ENCODE measurements around the gene CDK18. TPM values are rescaled to one million over a fixed set of nuclear protein-coding genes. Genes with fewer than 3 reads are reported as not detected.

CDK18 gene
- total and polyA plus RNA-seq, 2 experiments from 2014 or later, result not detected

- WGBS, 2 experiments (ENCODE audit: low coverage in 1 of 2, low lambda C conversion rate in 2 of 2, missing lambda C conversion rate in 2 of 2), result 35 to 36% methylated on average over 5 of the region's 5 CpGs
- H3K4me3 ChIP-seq, result no peak overlapping the region
- no peaks in the 10 kb centered on the region for H4K20me1 ChIP-seq (ENCODE audit: insufficient read depth)
- H3K9me3 ChIP-seq (ENCODE audit: low read depth), result peaks cover 4% of the 10 kb centered on the region
- H3K9ac ChIP-seq, result no peak overlapping the region
- no peaks in the 10 kb centered on the region for H3K36me3 ChIP-seq (ENCODE audit: low read depth)
- no peak overlapping the region for H2AFZ ChIP-seq
- H3K27ac ChIP-seq, result no peak overlapping the region
- H3K9me2 ChIP-seq (ENCODE audit: insufficient read depth), result no peaks in the 10 kb centered on the region
- no peaks in the 10 kb centered on the region for H3F3A ChIP-seq (ENCODE audit: insufficient read depth)
- H3K27me3 ChIP-seq (replicated peaks; ENCODE audit: insufficient read depth), result peaks cover 56% of the 10 kb centered on the region
- TF ChIP-seq EZH2 (IDR thresholded peaks at IDR 0.05; ENCODE audit: insufficient read depth, poor library complexity, severe bottlenecking), result no peak
- no peak for TF ChIP-seq EZH2phosphoT487 (IDR thresholded peaks at IDR 0.05; ENCODE audit: insufficient read depth, low read depth)
- no peaks in the 10 kb centered on the region for H3K79me2 ChIP-seq (ENCODE audit: insufficient read depth)
- H3K4me2 ChIP-seq (ENCODE audit: unreplicated experiment), result no peak overlapping the region
- no peaks in the 10 kb centered on the region for H3K4me1 ChIP-seq (ENCODE audit: insufficient read depth)
- in situ Hi-C loops (cut with MboI), result no loop called here
- no peak for DNase-seq
These were observed 59.5 kb downstream of the CDK18 start for GRCh38 chr1:205563927-205564441.

- no peaks in the 10 kb centered on the region for H3K4me1 ChIP-seq (ENCODE audit: insufficient read depth)
- no peak for TF ChIP-seq EZH2phosphoT487 (IDR thresholded peaks at IDR 0.05; ENCODE audit: insufficient read depth, low read depth)
- TF ChIP-seq EZH2 (IDR thresholded peaks at IDR 0.05; ENCODE audit: insufficient read depth, poor library complexity, severe bottlenecking), result no peak
- WGBS, 2 experiments (ENCODE audit: low coverage in 1 of 2, low lambda C conversion rate in 2 of 2, missing lambda C conversion rate in 2 of 2), result 57 to 74% methylated on average over 3 of the region's 3 CpGs
These were observed 61.3 kb downstream of the CDK18 start for GRCh38 chr1:205565799-205566198.

GRCh38 chr1:205567716-205568115, 63.2 kb downstream of the CDK18 start:
- WGBS, 2 experiments (ENCODE audit: low coverage in 1 of 2, low lambda C conversion rate in 2 of 2, missing lambda C conversion rate in 2 of 2), result 61 to 62% methylated on average over 6 of the region's 6 CpGs
- H3K36me3 ChIP-seq (ENCODE audit: low read depth), result no peaks in the 10 kb centered on the region
- H3K9ac ChIP-seq, result no peak overlapping the region
- no peak overlapping the region for H3K27ac ChIP-seq
- no peak for DNase-seq
- H3K4me3 ChIP-seq, result no peak overlapping the region
- no peaks in the 10 kb centered on the region for H3K79me2 ChIP-seq (ENCODE audit: insufficient read depth)
- no peaks in the 10 kb centered on the region for H3K4me1 ChIP-seq (ENCODE audit: insufficient read depth)
- no peaks in the 10 kb centered on the region for H3K9me2 ChIP-seq (ENCODE audit: insufficient read depth)
- H3K4me2 ChIP-seq (ENCODE audit: unreplicated experiment), result no peak overlapping the region
- in situ Hi-C loops (cut with MboI), result no loop called here
- H3K27me3 ChIP-seq (replicated peaks; ENCODE audit: insufficient read depth), result peaks cover 72% of the 10 kb centered on the region
- TF ChIP-seq EZH2phosphoT487 (IDR thresholded peaks at IDR 0.05; ENCODE audit: insufficient read depth, low read depth) (no peak), EZH2 (IDR thresholded peaks at IDR 0.05; ENCODE audit: insufficient read depth, poor library complexity, severe bottlenecking) (no peak)
- no peak overlapping the region for H2AFZ ChIP-seq
- H3F3A ChIP-seq (ENCODE audit: insufficient read depth), result no peaks in the 10 kb centered on the region
- no peaks in the 10 kb centered on the region for H4K20me1 ChIP-seq (ENCODE audit: insufficient read depth)
- no peaks in the 10 kb centered on the region for H3K9me3 ChIP-seq (ENCODE audit: low read depth)

More at GRCh38 chr1:205565799-205566198, 61.3 kb downstream of the CDK18 start:
- Histone ChIP-seq H3K36me3 (ENCODE audit: low read depth) (no peaks in the 10 kb centered on the region), H3K4me3 (no peak overlapping the region), H3K9ac (no peak overlapping the region), H3F3A (ENCODE audit: insufficient read depth) (no peaks in the 10 kb centered on the region), H3K27ac (no peak overlapping the region), H2AFZ (no peak overlapping the region), H3K79me2 (ENCODE audit: insufficient read depth) (no peaks in the 10 kb centered on the region), H4K20me1 (ENCODE audit: insufficient read depth) (no peaks in the 10 kb centered on the region), H3K9me3 (ENCODE audit: low read depth) (peaks cover 4% of the 10 kb centered on the region), H3K9me2 (ENCODE audit: insufficient read depth) (no peaks in the 10 kb centered on the region), H3K27me3 (replicated peaks; ENCODE audit: insufficient read depth) (peaks cover 68% of the 10 kb centered on the region), H3K4me2 (ENCODE audit: unreplicated experiment) (no peak overlapping the region)
- in situ Hi-C loops (cut with MboI), result no loop called here
- no peak for DNase-seq

- Histone ChIP-seq H3K4me1 (ENCODE audit: insufficient read depth) (no peaks in the 10 kb centered on the region), H3F3A (ENCODE audit: insufficient read depth) (no peaks in the 10 kb centered on the region), H3K9me2 (ENCODE audit: insufficient read depth) (no peaks in the 10 kb centered on the region), H3K9me3 (ENCODE audit: low read depth) (no peaks in the 10 kb centered on the region), H3K36me3 (ENCODE audit: low read depth) (no peaks in the 10 kb centered on the region), H3K9ac (no peak overlapping the region), H3K4me3 (no peak overlapping the region), H4K20me1 (ENCODE audit: insufficient read depth) (no peaks in the 10 kb centered on the region), H3K4me2 (ENCODE audit: unreplicated experiment) (no peak overlapping the region), H3K79me2 (ENCODE audit: insufficient read depth) (no peaks in the 10 kb centered on the region), H3K27ac (no peak overlapping the region), H3K27me3 (replicated peaks; ENCODE audit: insufficient read depth) (peaks cover 72% of the 10 kb centered on the region), H2AFZ (no peak overlapping the region)
- no peak for TF ChIP-seq EZH2phosphoT487 (IDR thresholded peaks at IDR 0.05; ENCODE audit: insufficient read depth, low read depth)
- no peak for TF ChIP-seq EZH2 (IDR thresholded peaks at IDR 0.05; ENCODE audit: insufficient read depth, poor library complexity, severe bottlenecking)
- DNase-seq, result no peak
- WGBS, 2 experiments (ENCODE audit: low coverage in 1 of 2, low lambda C conversion rate in 2 of 2, missing lambda C conversion rate in 2 of 2), result 41 to 42% methylated on average over 5 of the region's 5 CpGs
- in situ Hi-C loops (cut with MboI), result no loop called here
These were observed 63.6 kb downstream of the CDK18 start for GRCh38 chr1:205568135-205568468.

Data from GM23248 (cell line).